ENCODE results near the gene C9orf50.

GRCh38 chr9:129633848-129634247 lies 12.9 kb upstream of the C9orf50 start:
- TF ChIP-seq POLR2A (IDR thresholded peaks at IDR 0.05), result no peak
- TF ChIP-seq, protein P1, sequence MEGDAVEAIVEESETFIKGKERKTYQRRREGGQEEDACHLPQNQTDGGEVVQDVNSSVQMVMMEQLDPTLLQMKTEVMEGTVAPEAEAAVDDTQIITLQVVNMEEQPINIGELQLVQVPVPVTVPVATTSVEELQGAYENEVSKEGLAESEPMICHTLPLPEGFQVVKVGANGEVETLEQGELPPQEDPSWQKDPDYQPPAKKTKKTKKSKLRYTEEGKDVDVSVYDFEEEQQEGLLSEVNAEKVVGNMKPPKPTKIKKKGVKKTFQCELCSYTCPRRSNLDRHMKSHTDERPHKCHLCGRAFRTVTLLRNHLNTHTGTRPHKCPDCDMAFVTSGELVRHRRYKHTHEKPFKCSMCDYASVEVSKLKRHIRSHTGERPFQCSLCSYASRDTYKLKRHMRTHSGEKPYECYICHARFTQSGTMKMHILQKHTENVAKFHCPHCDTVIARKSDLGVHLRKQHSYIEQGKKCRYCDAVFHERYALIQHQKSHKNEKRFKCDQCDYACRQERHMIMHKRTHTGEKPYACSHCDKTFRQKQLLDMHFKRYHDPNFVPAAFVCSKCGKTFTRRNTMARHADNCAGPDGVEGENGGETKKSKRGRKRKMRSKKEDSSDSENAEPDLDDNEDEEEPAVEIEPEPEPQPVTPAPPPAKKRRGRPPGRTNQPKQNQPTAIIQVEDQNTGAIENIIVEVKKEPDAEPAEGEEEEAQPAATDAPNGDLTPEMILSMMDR (IDR thresholded peaks at IDR 0.05), result no peak

All from sigmoid colon (tissue), 3 donors.